Right kidney (tissue), 1 donor: ENCODE measurements around the gene ATP6V1C2.
A peak's percentile ranks its signal among the peaks of the same experiment; 100 is the strongest.
"Not testable (repeated sequence)": the region's sequence is repeated elsewhere in the genome, so short reads cannot be mapped to it uniquely, and the experiment has no call there.

Experiments
- DNase-seq: peaks from one replicate; pipeline ENCODE4 v3.0.0-alpha.2; 2016

Gene ATP6V1C2

GRCh38 chr2:10786240-10786982 lies 65.0 kb downstream of the ATP6V1C2 start:
- no peak for DNase-seq

- no peak for DNase-seq
Measured at GRCh38 chr2:10787176-10787968, 65.9 kb downstream of the ATP6V1C2 start.

GRCh38 chr2:10788855-10789254 lies 67.4 kb downstream of the ATP6V1C2 start:
- DNase-seq = no peak

GRCh38 chr2:10790228-10790973 lies 69.0 kb downstream of the ATP6V1C2 start:
- DNase-seq = no peak

GRCh38 chr2:10792001-10792634 lies 70.7 kb downstream of the ATP6V1C2 start:
- no peak for DNase-seq

- no peak for DNase-seq
Measured at GRCh38 chr2:10792660-10793400, 71.4 kb downstream of the ATP6V1C2 start.

- DNase-seq = no peak
Measured at GRCh38 chr2:10793816-10794215, 72.4 kb downstream of the ATP6V1C2 start.

GRCh38 chr2:10794876-10795275 lies 73.4 kb downstream of the ATP6V1C2 start:
- DNase-seq = no peak

- no peak for DNase-seq
Measured at GRCh38 chr2:10795508-10796046, 74.1 kb downstream of the ATP6V1C2 start.

GRCh38 chr2:10796703-10797102 lies 75.3 kb downstream of the ATP6V1C2 start:
- no peak for DNase-seq

GRCh38 chr2:10798783-10799182 lies 77.4 kb downstream of the ATP6V1C2 start:
- DNase-seq = no peak

GRCh38 chr2:10800163-10800562 lies 78.7 kb downstream of the ATP6V1C2 start:
- DNase-seq = no peak

GRCh38 chr2:10802657-10803056 lies 81.2 kb downstream of the ATP6V1C2 start:
- DNase-seq = no peak

GRCh38 chr2:10805990-10806389 lies 84.6 kb downstream of the ATP6V1C2 start:
- DNase-seq = not testable (repeated sequence)

- no peak for DNase-seq
Measured at GRCh38 chr2:10806543-10806942, 85.1 kb downstream of the ATP6V1C2 start.

GRCh38 chr2:10810202-10811161 lies 89.1 kb downstream of the ATP6V1C2 start:
- no peak for DNase-seq

- no peak for DNase-seq
Measured at GRCh38 chr2:10811517-10811916, 90.1 kb downstream of the ATP6V1C2 start.

GRCh38 chr2:10812362-10813162 lies 91.1 kb downstream of the ATP6V1C2 start, which contains the start of gene PDIA6:
TSS of gene PDIA6 (minus strand) at chr2:10812785. CDS start at chr2:10812696, 89 bp downstream.
- peak; percentile 94 for DNase-seq
